GM11168 (cell line): Measurements from ENCODE around the gene DYNC2I2.

Experiments
- in situ Hi-C: fragments of 300-500 bp; cut with MboI; formaldehyde crosslinking; loops from one replicate; pipeline ENCODE4 v1.12.0; 2022; ENCODE audit warnings: low sequenced_read_pairs; ENCODE audit not compliant: unreplicated experiment

DYNC2I2 gene

GRCh38 chr9:128636556-128637530 lies 19.8 kb downstream of the DYNC2I2 start:
- in situ Hi-C loops = no loop called here

GRCh38 chr9:128636024-128636390 lies 20.6 kb downstream of the DYNC2I2 start:
- in situ Hi-C loops = no loop called here

DNA sequence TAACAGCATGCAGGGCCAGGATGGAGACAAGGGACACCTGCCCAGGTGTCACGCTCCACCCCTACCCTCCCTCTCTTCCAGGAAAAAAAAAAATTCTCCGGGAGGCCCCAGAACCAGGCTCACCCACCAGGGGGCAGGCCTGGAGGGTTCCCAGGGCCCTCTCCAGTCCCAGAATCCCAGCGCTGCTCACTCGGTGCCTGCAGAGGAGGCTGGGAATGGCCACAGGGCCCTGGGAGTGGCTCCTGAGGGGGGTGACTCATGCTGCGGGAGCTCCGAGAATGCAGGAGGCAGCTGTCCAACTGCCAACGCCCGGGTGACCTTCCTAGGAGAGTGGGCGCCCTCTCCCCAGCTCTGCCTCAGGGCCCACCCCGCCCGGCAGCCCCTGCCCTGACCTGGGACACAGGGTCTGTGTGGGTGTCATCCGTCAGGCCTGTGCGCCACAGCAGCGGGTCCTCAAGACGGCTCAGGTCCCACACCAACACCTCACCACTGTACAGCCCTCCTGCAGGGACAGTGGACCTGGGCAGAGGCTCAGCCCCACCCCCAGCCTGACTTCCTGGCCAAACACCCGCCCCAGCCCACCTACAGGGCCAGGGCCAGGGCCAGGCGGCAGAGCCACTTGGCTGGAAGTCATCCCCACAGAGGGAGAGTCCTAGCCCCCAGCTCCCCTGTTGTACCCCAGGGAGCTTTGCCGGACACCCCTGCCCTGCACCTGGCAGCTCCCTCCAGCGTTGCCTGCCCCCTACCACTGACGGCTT lies 21.2 kb downstream of the DYNC2I2 start:
- in situ Hi-C loops = no loop called here

DNA sequence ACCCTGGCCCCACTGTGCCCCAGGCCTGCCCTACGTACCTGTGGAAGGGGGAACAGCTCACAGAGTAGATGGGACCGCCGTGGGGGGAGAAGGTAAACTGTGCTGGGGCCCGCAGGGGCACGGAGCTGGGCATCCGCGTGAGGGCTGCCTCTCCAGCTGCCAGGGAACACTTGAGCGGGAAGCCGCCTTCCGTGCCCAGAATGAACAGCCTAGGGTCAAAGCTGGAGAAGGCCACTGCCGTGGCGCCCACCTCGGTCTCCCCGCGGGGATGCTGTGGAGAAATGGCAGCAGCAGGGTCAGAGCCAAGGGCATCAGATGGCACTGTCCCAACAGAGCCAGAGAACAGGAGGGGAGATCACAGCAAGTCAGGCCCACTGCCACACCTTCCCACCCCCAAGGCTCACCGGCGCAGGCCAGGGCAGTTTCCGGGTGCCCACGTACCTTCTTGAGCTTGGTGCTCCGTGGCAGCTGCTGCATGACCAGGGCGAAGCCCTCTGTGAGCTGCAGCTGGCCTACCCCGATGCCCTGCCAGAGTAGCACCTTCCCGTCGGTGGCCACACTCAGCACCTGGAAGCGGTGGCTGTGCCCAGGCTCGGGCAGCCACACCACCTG lies 21.9 kb downstream of the DYNC2I2 start:
- in situ Hi-C loops = no loop called here

DNA sequence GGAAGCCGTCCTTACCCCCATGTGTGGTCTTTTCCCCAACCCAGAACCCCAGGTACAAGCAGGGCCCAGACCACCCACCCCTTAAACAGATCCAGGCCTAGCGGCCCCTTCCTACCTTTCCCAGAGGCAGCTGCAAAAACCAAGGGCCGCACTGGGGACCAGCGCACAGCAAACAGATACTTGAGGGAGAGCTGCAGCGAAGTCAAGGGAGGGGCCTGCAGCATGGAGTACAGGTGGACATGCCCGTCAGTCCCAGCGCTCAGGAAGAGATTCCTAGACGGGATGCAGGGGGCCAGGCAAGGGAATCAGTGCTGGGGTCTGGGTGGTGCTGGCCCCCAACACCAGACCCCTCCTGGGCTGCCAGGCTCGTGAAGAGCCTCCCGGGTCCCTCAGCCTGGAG lies 22.5 kb downstream of the DYNC2I2 start:
- in situ Hi-C loops = no loop called here

DNA sequence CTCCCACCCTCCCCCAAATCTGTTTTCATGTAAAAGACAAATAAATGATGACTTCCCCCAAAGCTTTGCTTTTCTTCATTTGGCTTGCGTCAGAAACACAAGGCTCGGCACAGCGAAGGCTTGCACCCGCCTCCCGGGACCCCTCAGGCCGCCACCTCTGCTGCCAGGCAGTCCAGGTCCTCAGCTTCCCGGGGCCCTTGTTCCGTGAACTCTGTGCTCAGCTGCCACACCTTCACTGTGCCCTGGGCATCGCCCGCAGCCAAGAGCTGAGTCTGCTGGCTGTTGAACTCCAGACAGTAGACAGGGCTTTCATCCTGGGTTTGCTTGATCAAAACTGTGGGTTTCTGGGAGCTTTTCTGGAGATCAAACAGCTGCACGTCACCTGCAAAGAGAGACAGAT lies 23.0 kb downstream of the DYNC2I2 start:
- in situ Hi-C loops = no loop called here

- in situ Hi-C loops = no loop called here
Observed at GRCh38 chr9:128633057-128633456, 23.6 kb downstream of the DYNC2I2 start.

DNA sequence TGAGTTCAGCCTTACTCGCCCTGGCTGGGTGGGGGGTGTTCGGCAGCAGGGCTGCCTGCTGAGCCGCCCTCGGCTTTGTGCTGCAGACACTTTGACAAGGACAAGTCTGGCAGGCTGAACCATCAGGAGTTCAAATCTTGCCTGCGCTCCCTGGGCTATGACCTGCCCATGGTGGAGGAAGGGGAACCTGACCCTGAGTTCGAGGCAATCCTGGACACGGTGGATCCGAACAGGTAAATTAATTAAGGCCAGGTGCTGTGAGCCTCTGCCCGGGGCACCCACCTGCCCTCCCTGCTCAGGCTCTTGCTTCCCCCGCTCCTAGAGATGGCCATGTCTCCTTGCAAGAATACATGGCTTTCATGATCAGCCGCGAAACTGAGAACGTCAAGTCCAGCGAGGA lies 24.2 kb downstream of the DYNC2I2 start:
- in situ Hi-C loops = no loop called here

DNA sequence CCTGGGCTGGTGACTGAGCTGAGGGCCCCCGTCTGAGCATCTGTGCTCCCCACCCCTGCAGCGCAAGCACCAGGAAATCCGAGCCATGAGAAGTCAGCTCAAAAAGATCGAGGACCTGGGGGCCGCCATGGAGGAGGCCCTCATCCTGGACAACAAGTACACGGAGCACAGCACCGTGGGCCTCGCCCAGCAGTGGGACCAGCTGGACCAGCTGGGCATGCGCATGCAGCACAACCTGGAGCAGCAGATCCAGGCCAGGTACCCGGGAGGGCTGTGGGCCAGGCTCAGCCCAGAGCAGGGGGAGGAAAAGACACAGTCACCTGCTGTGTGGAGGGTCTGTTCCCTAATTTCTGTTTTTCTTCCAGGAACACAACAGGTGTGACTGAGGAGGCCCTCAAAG lies 24.6 kb downstream of the DYNC2I2 start:
- in situ Hi-C loops = no loop called here

DNA sequence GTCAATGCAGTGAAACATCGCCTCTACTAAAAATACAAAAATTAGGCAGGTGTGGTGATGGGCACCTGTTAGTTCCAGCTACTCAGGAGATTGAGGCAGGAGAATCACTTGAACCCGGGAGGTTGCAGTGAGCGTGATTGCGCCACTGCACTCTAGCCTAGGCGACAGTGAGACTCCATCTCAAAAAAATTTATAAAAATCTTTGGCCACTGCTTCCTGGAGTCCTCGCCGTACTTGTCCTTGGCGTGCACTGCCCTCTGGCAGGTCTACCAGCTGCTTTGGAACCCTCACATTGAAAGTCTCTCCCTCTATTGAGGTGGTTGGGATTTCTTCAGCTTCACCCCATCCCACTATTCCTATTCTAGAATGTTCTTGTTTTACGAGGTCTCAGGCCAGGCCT lies 25.0 kb downstream of the DYNC2I2 start:
- in situ Hi-C loops = no loop called here

DNA sequence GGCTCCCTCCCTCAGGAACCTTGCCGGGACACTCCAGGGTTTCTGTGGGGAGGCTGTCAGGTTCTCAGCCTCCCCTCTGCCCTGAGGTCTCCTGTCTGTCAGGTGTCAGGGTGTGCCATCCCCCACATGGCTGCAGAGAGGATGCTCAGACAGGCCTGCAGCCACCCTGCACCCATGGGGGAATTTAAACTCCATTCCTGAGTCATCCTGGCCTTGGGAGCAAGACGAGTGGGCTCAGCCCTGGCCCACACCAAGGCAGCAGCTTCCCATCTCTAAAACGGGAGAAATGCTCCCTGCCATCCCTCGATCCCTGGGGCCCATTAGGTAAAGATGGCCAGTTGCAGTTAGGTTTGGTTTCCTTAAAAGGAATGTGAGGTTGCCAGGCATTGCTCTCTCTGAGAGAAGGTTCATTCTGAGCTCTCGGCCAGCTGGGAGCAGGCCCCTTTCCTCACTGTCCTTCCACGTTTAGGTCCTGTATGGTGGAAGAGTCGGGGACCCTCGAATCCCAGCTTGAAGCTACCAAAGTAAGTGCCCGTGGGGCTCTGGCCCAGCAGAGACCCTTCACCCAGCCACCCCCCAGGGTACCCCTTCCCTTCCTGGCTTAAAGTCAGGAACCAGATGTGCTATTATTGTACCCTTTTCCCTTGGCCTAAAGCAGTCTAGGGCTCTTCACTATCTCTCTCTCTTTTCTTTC lies 26.6 kb downstream of the DYNC2I2 start:
- in situ Hi-C loops = no loop called here

DNA sequence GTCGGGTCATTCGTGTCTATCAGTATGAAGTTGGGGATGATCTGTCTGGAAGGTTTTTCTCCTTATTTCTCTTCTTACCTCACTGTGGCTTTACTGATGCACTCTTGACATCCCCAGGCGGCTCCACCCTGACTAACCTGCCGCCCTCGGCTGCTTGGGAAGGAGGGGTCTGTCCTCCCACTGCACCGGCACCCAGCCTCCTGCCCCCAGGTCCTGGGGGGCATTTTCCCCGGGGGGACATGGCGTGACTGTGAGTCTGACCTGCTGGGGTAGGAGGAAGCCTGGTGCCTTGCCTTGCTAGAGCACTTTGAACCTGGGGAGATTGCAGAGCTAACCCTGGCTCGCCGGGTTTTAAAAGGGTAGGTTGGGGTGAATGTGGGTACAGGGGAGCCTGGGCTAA lies 27.5 kb downstream of the DYNC2I2 start:
- in situ Hi-C loops = no loop called here

DNA sequence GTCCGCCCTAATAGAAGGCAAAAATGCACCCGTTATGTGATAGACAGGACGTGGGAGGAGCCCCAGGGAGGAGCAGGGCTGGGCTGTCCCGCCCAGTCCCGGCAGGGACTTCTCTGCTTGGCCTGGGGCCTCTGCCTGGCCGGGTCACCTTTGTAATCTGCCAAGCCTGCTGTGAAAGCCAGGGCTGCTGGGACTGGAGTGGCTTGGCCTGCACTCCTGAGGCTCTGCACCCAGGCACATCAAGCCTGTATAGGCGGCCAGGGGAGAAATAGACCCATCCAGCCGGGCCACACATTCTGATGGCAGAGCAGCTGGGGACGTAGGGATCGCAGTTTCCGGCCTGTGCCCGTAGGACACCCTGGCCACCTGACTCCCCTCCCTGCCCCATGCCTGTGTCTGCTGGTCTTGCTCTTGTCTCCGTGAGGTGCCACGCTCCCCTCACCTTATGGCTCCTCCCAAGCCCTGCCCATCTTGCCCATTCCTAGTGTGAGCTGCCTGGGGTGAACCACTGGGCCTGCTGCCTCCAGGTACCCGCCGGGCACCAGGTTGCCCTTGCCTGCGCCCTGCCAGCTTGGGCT lies 28.1 kb downstream of the DYNC2I2 start:
- in situ Hi-C loops = no loop called here

DNA sequence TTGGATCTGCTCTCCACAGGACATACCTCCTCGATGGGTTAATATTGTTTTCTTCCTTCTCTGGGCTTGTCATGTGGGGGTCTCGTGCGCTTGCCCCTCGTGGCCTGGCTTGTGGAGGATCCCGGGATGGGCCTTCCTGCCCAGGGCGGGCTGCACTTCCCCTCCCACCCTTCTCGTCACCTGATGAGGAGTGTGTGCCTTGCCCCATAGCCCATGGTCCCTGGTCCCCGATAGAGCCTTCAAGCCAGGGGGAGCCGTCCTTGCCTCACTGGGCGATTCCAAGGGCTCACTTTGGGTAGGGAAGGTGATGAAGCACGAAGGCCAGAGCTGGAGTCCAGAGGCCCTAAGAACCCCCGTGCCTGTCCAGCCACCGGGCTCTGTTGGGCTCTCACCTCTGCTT lies 28.7 kb downstream of the DYNC2I2 start:
- in situ Hi-C loops = no loop called here

- in situ Hi-C loops = no loop called here
Observed at GRCh38 chr9:128627127-128627715, 29.4 kb downstream of the DYNC2I2 start.

- in situ Hi-C loops = no loop called here
Observed at GRCh38 chr9:128626181-128626580, 30.5 kb downstream of the DYNC2I2 start.

DNA sequence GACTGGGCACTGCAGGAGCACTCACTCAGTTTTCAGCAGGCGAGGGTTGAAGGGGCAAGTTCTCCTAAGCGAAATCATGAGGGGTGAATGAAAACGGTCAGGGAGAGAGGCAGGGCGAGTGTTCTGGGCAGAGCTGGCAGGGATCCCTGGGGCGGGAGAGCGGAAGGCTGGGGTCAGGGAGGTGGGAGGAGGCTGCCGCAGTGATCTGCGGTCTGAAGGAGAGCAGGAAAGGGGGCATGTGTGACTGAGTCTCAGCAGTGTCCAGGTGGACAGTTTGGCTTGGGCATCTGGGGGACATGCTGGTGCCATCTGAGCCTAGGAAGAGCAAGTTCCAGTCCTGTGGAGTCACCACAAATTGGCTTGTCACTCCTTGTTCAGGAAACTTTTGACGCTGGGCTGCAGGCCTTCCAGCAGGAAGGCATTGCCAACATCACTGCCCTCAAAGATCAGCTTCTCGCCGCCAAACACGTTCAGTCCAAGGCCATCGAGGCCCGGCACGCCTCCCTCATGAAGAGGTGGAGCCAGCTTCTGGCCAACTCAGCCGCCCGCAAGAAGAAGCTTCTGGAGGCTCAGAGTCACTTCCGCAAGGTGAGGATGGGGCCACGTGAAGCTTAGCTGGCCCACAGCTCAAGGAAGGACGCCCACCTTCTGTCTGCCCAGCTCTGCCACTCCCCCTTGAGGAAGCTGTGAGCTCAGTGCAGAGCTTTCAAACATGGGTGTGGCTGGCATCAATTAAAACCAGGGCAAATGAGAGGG lies 31.1 kb downstream of the DYNC2I2 start:
- in situ Hi-C loops = no loop called here

GRCh38 chr9:128624566-128624965 lies 32.1 kb downstream of the DYNC2I2 start:
- in situ Hi-C loops = no loop called here
